Left renal pelvis (tissue), 4 donors: ENCODE measurements around the gene FAM177A1. TPM values are rescaled to one million over a fixed set of nuclear protein-coding genes. Genes with fewer than 3 reads are reported as not detected.
"Not testable (repeated sequence)": the region's sequence is repeated elsewhere in the genome, so short reads cannot be mapped to it uniquely, and the experiment has no call there.

ENCODE experiments used
- DNase-seq, 4 donors: peaks; one replicate each; pipeline ENCODE4 v3.0.0-alpha.2; 2013; ENCODE audit warnings: low read depth in 4 of 4, low spot score in 3 of 4
- polyA plus RNA-seq, 4 donors: library from polyadenylated mRNA; unstranded; fragments of 120-200 nt; gene quantifications; one replicate each; pipeline ENCODE4 v1.2.1, GENCODE V29; 2013; ENCODE audit not compliant: insufficient read length in 4 of 4

Gene FAM177A1
- polyA plus RNA-seq = 10 to 100 TPM; 41.0 to 71.3 (median 56.3) TPM

- peak; percentile 72 to 85 (median 81) for DNase-seq
Measured at GRCh38 chr14:35046048-35046750, at the start of gene FAM177A1. FAM177A1 (plus strand) TSS chr14:35046272; CDS start chr14:35046464, 192 bp downstream.

GRCh38 chr14:34997762-34998161 lies 48.3 kb upstream of the FAM177A1 start:
- DNase-seq = no peak

- DNase-seq = no peak
Measured at GRCh38 chr14:34999500-34999899, 46.6 kb upstream of the FAM177A1 start.

- no peak for DNase-seq
Measured at GRCh38 chr14:35001621-35002020, 44.5 kb upstream of the FAM177A1 start.

GRCh38 chr14:35004839-35005238 lies 41.2 kb upstream of the FAM177A1 start:
- DNase-seq = no peak

- no peak for DNase-seq
Measured at GRCh38 chr14:35016568-35016967, 29.5 kb upstream of the FAM177A1 start.

- no peak for DNase-seq
Measured at GRCh38 chr14:35020713-35021112, 25.4 kb upstream of the FAM177A1 start.

GRCh38 chr14:35028435-35028834 lies 17.6 kb upstream of the FAM177A1 start:
- no peak for DNase-seq

GRCh38 chr14:35032562-35032961 lies 13.5 kb upstream of the FAM177A1 start:
- no peak for DNase-seq

GRCh38 chr14:35034440-35034833 lies 11.6 kb upstream of the FAM177A1 start:
- DNase-seq = no peak

GRCh38 chr14:35034944-35035554 lies 11.0 kb upstream of the FAM177A1 start:
- DNase-seq = not testable (repeated sequence)

GRCh38 chr14:35038312-35038711 lies 7.8 kb upstream of the FAM177A1 start:
- DNase-seq = not testable (repeated sequence)

- no peak for DNase-seq
Measured at GRCh38 chr14:35042632-35043031, 3.4 kb upstream of the FAM177A1 start.

GRCh38 chr14:35043046-35043445 lies 3.0 kb upstream of the FAM177A1 start:
- no peak for DNase-seq

- DNase-seq = peak in 1 of 4 donors; percentile 36
Measured at GRCh38 chr14:35044939-35045797, 904 bp upstream of the FAM177A1 start.

GRCh38 chr14:35045798-35046047 lies 349 bp upstream of the FAM177A1 start:
- no peak for DNase-seq

GRCh38 chr14:35046751-35047536 lies 872 bp downstream of the FAM177A1 start:
- peak in 3 of 4 donors; percentile 21 to 23 (median 22) for DNase-seq

- no peak for DNase-seq
Measured at GRCh38 chr14:35047976-35048513, 2.0 kb downstream of the FAM177A1 start.

GRCh38 chr14:35050652-35051051 lies 4.6 kb downstream of the FAM177A1 start:
- DNase-seq = no peak

- no peak for DNase-seq
Measured at GRCh38 chr14:35051796-35052195, 5.7 kb downstream of the FAM177A1 start.
